ENCODE data around the gene KRTAP10-7. TPM values are rescaled to one million over a fixed set of nuclear protein-coding genes. Genes with fewer than 3 reads are reported as not detected.

The KRTAP10-7 gene
- total and polyA plus RNA-seq, 2 of the 13 experiments (the other 11 are each of a cell fraction or from before 2014, with no cell fraction given): not detected

DNA sequence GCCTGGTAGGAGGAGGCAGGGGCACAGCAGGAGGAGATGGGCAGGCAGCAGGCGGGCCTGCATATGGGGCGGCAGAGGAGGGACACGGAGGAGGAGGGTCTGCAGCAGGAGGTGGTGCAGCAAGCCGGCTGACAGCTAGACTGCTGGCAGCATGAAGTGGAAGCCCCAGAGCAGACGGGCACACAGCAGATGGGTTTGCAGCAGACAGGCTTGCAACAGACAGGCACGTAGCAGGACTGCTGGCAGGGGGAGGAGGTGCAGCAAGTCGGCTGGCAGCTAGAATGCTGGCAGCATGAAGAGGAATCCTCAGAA, 20.6 kb upstream of the KRTAP10-7 start:
- Histone ChIP-seq H3K9me3 (ENCODE audit: low read length) (peaks cover 13% of the 10 kb centered on the region), H3K9ac (ENCODE audit: insufficient read depth, low read depth, low read length) (no peak overlapping the region), H3K36me3 (replicated peaks in 1 of 2; ENCODE audit: control insufficient read depth in 1 of 2, insufficient read depth in 2 of 2, low read length in 2 of 2) (no peaks in the 10 kb centered on the region), H3K4me3 (replicated peaks in 1 of 3; ENCODE audit: insufficient read depth in 1 of 3, low read depth in 2 of 3, low read length in 3 of 3) (no peak overlapping the region), H3K4me2 (ENCODE audit: low read depth, low read length) (no peak overlapping the region), H3K79me2 (ENCODE audit: insufficient read depth, low read length) (no peaks in the 10 kb centered on the region), H2AFZ (ENCODE audit: low read length) (no peak overlapping the region), H3K27me3 (ENCODE audit: control insufficient read depth in 1 of 2, insufficient read depth in 2 of 2, low read length in 2 of 2) (no peaks in the 10 kb centered on the region), H4K20me1 (ENCODE audit: insufficient read depth, low read length) (no peaks in the 10 kb centered on the region), H3K4me1 (ENCODE audit: insufficient read depth, low read length) (peaks cover 10% of the 10 kb centered on the region), H3K27ac (ENCODE audit: extremely low read length, insufficient read depth, low read length) (no peak overlapping the region)
- ATAC-seq (no peak), FAIRE-seq (no peak), DNase-seq (ENCODE audit: low spot score) (no peak)
- CTCF ChIA-PET (ENCODE audit: low intra/inter-chr PET ratio, low total read pairs): no interaction called here
- no TSS peak for BruUV-seq (replicated peaks)
- intact Hi-C loops (cut with micrococcal nuclease; ENCODE audit: unreplicated experiment): no loop called here
- in situ Hi-C loops (cut with HindIII; ENCODE audit: extremely low pct_ligation_motif_present, low pct_unique_long_range_greater_than_20kb): no loop called here
- POLR2A ChIA-PET: no interaction called here
- 53% methylated on average over 5 of the region's 7 CpGs for WGBS (ENCODE audit: low lambda C conversion rate)
- TF ChIP-seq NFE2L1 (CRISPR knock-in tag; IDR thresholded peaks at IDR 0.05; ENCODE audit: borderline replicate concordance): no peak
- TF ChIP-seq ARNTL (CRISPR knock-in tag; IDR thresholded peaks at IDR 0.05): no peak
- no peak for TF ChIP-seq RORA (CRISPR knock-in tag; IDR thresholded peaks at IDR 0.05)
- TF ChIP-seq BHLHE40 (IDR thresholded peaks at IDR 0.05; ENCODE audit: low read length): no peak
- TF ChIP-seq, protein P1, sequence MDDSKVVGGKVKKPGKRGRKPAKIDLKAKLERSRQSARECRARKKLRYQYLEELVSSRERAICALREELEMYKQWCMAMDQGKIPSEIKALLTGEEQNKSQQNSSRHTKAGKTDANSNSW (CRISPR knock-in tag; IDR thresholded peaks at IDR 0.05; ENCODE audit: borderline replicate concordance): no peak
- TF ChIP-seq ZNF768 (CRISPR knock-in tag; IDR thresholded peaks at IDR 0.05): no peak
- no peak for TF ChIP-seq BORCS8-MEF2B (CRISPR knock-in tag; IDR thresholded peaks at IDR 0.05)
- TF ChIP-seq SCMH1 (CRISPR knock-in tag; IDR thresholded peaks at IDR 0.05; ENCODE audit: borderline replicate concordance): no peak
- no peak for TF ChIP-seq SUZ12 (IDR thresholded peaks at IDR 0.05; ENCODE audit: low read depth, low read length)
- TF ChIP-seq ZBTB7B (CRISPR knock-in tag; IDR thresholded peaks at IDR 0.05): no peak
- TF ChIP-seq, protein P2, sequence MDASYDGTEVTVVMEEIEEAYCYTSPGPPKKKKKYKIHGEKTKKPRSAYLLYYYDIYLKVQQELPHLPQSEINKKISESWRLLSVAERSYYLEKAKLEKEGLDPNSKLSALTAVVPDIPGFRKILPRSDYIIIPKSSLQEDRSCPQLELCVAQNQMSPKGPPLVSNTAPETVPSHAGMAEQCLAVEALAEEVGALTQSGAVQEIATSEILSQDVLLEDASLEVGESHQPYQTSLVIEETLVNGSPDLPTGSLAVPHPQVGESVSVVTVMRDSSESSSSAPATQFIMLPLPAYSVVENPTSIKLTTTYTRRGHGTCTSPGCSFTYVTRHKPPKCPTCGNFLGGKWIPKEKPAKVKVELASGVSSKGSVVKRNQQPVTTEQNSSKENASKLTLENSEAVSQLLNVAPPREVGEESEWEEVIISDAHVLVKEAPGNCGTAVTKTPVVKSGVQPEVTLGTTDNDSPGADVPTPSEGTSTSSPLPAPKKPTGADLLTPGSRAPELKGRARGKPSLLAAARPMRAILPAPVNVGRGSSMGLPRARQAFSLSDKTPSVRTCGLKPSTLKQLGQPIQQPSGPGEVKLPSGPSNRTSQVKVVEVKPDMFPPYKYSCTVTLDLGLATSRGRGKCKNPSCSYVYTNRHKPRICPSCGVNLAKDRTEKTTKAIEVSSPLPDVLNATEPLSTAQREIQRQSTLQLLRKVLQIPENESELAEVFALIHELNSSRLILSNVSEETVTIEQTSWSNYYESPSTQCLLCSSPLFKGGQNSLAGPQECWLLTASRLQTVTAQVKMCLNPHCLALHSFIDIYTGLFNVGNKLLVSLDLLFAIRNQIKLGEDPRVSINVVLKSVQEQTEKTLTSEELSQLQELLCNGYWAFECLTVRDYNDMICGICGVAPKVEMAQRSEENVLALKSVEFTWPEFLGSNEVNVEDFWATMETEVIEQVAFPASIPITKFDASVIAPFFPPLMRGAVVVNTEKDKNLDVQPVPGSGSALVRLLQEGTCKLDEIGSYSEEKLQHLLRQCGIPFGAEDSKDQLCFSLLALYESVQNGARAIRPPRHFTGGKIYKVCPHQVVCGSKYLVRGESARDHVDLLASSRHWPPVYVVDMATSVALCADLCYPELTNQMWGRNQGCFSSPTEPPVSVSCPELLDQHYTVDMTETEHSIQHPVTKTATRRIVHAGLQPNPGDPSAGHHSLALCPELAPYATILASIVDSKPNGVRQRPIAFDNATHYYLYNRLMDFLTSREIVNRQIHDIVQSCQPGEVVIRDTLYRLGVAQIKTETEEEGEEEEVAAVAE (CRISPR knock-in tag; IDR thresholded peaks at IDR 0.05; ENCODE audit: borderline replicate concordance): no peak
- no peak for TF ChIP-seq KLF13 (CRISPR knock-in tag; IDR thresholded peaks at IDR 0.05)
- TF ChIP-seq, protein P3, sequence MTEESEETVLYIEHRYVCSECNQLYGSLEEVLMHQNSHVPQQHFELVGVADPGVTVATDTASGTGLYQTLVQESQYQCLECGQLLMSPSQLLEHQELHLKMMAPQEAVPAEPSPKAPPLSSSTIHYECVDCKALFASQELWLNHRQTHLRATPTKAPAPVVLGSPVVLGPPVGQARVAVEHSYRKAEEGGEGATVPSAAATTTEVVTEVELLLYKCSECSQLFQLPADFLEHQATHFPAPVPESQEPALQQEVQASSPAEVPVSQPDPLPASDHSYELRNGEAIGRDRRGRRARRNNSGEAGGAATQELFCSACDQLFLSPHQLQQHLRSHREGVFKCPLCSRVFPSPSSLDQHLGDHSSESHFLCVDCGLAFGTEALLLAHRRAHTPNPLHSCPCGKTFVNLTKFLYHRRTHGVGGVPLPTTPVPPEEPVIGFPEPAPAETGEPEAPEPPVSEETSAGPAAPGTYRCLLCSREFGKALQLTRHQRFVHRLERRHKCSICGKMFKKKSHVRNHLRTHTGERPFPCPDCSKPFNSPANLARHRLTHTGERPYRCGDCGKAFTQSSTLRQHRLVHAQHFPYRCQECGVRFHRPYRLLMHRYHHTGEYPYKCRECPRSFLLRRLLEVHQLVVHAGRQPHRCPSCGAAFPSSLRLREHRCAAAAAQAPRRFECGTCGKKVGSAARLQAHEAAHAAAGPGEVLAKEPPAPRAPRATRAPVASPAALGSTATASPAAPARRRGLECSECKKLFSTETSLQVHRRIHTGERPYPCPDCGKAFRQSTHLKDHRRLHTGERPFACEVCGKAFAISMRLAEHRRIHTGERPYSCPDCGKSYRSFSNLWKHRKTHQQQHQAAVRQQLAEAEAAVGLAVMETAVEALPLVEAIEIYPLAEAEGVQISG (CRISPR knock-in tag; IDR thresholded peaks at IDR 0.05): no peak
- TF ChIP-seq, protein P4, sequence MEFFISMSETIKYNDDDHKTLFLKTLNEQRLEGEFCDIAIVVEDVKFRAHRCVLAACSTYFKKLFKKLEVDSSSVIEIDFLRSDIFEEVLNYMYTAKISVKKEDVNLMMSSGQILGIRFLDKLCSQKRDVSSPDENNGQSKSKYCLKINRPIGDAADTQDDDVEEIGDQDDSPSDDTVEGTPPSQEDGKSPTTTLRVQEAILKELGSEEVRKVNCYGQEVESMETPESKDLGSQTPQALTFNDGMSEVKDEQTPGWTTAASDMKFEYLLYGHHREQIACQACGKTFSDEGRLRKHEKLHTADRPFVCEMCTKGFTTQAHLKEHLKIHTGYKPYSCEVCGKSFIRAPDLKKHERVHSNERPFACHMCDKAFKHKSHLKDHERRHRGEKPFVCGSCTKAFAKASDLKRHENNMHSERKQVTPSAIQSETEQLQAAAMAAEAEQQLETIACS (CRISPR knock-in tag; IDR thresholded peaks at IDR 0.05): no peak
- TF ChIP-seq ZNF879 (CRISPR knock-in tag; IDR thresholded peaks at IDR 0.05): no peak
- no peak for TF ChIP-seq ZNF3 (CRISPR knock-in tag; IDR thresholded peaks at IDR 0.05)

Measured in HepG2 (cell line).